Measurements from ENCODE around the gene KCMF1. TPM values are rescaled to one million over a fixed set of nuclear protein-coding genes. Genes with fewer than 3 reads are reported as not detected.

The KCMF1 gene
- polyA plus RNA-seq, 5 donors = 39.8 to 53.7 (median 49.3) TPM

DNA sequence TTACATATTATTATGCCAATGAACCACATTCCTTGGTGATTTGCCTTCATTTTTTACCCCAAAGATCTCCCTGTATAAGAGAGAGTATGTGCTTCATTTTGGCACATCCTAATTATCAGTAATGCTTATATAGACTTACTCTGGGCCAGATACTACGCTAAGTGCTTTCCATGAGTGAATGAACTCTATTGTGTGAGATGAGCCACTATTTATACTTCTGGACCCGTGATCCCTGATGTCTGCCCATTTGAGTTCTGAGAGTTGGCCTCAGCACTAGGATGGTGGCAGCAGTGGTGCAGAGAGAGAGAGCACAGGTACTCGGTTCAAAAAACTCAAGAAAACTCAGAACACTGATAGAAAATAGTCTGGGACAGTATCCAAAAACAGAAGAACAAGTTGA is 17.4 kb upstream of the KCMF1 start:
- no peak for DNase-seq

DNA sequence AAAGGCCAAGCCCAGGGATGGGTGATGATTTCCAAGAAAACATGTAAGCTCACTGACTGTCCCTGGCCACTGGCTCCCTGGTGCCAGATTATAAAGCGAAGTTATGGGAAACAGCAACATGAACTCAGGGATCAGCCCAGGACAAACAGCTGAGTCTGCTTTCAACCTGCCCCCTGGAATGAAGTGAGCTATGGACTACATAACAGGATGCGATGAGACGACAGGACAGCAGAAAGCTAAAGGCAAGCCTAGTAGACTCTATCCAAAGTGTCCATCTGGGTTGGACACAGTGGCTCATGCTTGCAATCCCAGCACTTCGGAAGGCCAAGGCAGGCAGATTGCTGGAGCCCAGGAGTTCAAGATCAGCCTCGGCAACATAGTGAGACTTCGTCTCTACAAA is 16.6 kb upstream of the KCMF1 start:
- DNase-seq = no peak

DNA sequence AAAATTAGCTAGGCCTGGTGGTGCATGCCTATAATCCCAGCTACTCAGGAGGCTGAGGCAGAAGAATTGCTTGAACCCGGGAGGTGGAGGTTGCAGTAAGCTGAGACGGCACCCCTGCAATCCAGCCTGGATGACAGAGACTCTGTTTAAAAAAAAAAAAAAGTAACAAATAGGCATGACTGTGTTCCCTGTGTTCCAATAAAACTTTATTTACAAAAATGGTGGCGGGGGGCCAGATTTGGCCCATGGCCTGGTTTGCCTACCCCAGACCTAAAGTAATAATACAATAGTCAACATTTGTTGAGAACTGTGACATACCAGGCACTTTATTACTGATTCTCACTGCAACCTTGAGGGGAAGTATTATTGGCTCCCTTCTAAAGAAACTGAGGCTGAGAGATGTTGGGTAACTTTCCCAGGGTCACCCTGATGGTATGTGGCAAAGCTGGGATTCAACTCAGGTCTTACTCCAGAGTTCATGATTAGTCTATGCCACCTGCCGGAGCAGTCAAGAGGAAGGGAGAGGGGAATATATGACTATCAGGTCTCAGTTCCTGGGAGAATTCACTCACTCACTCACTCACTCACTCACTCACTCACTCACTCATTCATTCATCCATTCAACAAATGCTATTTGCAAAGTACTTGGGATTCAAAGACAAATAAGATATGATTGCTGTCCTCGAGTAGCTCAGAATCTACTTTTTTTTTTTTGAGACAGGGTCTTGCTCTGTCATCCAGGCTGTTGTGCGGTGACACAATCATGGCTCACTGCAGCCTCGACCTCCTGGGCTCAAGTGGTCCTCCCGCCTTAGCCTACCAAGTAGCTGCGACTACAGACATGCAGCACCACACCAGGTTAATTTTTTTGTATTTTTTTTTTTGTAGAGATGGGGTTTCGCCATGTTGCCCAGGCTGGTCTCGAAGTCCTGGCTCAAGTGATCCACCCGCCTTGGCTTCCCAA is 14.3 kb upstream of the KCMF1 start:
- no peak for DNase-seq

DNA sequence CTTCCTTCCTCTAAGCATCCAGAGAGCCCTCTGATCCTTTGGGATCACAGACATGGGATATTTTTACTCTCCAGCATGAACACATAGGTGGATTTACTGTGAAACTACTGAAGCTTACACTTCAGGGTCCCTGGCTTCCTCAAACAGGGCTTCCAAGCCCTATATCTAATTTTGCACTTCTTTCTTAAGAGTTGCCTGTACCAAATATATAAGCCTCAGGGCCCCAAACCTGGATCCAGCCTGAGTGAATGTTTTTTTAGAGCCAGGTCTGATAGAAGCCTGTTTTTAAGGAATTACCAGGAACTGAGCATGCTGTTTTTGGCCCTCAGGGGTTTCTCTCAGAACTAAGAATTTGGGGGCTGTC is 13.2 kb upstream of the KCMF1 start:
- DNase-seq = no peak

- no peak for DNase-seq
These were observed 12.6 kb upstream of the KCMF1 start for GRCh38 chr2:84958135-84959059.

DNA sequence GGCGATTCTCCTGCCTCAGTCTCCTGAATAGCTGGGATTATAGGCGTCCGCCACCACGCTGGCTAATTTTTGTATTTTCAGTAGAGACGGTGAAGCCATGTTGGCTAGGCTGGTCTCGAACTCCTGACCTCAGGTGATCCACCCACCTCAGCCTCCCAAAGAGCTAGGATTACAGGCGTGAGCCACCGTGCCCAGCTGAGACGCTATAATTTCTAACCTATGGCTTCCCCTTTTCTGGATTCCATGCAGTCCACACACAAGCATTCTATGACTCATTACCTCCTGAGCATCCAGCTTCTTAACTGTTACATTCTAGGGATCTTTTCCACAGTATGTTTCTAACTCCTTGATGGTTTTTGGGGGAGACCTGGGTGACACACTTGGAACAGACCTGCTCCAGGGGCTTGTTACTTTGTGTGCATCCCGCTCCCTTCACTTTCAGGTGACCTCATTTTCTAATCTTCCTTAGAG is 11.8 kb upstream of the KCMF1 start:
- no peak for DNase-seq

- DNase-seq = no peak
These were observed 11.1 kb upstream of the KCMF1 start for GRCh38 chr2:84959566-84960506.

DNA sequence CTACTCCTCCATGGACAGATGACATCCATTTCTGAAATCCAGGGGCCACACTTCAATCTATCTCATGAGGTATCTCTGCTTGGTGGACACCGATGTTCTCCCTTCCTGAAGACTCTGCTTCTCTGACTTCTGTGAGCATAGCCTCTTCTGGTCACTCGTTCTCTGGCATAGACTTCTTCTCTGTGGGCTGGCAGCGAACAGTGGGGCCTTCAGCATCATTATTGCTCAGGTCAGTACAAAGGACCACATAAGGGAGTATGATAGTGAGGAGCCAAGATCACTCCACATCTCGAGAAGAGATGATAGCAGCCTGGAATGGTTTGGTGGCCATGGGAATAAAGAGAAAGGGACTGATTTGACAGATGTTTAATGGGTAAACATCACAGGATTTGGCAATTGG is 8.0 kb upstream of the KCMF1 start:
- no peak for DNase-seq

- no peak for DNase-seq
These were observed 7.7 kb upstream of the KCMF1 start for GRCh38 chr2:84963323-84963691.

- no peak for DNase-seq
These were observed 7.1 kb upstream of the KCMF1 start for GRCh38 chr2:84963692-84964405.

DNA sequence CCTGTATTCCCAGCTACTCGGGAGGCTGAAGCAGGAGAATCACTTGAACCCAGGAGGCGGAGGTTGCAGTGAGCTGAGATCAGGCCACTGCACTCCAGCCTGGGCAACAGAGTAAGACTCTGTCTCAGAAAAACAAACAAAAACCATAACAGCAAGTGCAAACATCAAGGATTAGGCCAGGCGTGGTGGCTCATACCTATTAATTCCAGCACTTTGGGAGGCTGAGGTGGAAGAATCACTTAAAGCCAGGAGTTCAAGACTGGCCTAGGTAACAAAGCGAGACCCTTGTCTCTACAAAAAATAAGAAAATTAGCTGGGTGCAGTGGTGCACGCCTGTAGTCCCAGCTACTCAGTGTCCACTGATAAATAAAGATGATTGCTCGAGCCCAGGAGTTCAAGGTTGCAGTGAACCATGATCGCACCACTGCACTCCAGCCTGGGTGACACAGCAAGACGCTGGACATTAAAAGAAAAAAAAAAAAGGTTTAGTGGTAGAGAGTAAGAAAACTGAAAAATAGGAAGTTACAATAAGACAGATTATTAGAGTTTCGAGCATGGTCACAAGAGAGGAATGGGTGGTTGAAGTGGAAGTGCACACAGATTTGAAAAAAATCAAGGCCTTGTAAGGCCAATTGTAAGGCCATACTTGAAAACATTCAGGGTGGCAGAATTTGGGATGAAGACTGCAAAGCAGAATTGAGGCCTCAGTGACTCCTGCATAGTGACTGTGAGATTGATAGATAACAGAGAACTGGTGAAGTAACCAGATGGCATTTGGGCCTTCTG is 6.4 kb upstream of the KCMF1 start:
- DNase-seq = no peak

DNA sequence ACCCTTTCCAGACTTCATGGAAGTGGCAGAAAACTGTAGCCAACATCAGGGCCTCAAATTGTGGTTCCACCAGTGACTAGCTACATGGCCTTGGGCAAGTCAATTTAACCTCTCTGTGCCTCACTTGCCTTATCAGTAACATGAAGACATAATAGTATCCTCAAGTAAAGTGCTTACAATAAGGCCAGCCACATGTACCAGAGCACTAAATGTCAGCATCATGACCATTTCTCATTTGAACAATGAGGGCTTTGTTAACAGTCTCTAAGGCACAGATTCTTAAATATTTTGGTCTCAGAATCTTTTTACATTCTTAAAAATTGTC is 5.8 kb upstream of the KCMF1 start:
- DNase-seq = no peak

GRCh38 chr2:84965827-84966226 is 5.1 kb upstream of the KCMF1 start:
- DNase-seq = no peak

- no peak for DNase-seq
These were observed 4.2 kb upstream of the KCMF1 start for GRCh38 chr2:84966731-84967130.

GRCh38 chr2:84969511-84970209 is 1.3 kb upstream of the KCMF1 start:
- DNase-seq = no peak

DNA sequence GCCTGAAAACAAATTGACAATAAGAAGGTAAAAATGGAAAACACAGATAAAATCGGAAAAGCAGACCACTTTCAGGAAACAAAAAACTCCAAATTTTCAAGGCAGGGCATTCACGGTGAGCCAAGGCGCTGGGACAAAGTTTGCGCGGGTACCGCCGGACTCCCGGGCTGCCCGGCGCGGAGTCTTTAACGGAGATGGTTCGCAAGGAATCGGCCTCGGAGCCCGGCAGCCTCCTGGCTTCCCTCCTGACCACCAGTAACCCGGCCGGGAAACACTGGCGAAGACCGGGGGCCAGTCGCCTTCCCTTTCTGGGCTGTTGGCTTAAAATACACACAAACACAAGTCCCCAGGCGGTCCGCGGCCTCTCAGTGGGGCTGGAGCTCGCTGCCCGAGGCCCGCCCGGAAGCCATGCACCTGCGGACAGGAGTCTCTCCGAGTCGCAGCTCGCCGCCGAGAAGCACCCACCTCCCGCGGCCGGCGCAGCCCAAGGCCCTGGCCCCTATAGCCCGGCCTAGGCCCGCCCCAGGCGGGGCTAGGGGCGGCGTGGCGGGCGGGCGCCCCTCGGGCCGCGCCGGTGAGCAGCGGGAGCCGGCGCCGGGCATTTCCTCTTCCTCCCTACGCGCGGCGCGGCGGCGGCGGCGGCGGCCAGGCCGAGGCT is 622 bp upstream of the KCMF1 start:
- DNase-seq = peak; percentile 45 to 62

DNA sequence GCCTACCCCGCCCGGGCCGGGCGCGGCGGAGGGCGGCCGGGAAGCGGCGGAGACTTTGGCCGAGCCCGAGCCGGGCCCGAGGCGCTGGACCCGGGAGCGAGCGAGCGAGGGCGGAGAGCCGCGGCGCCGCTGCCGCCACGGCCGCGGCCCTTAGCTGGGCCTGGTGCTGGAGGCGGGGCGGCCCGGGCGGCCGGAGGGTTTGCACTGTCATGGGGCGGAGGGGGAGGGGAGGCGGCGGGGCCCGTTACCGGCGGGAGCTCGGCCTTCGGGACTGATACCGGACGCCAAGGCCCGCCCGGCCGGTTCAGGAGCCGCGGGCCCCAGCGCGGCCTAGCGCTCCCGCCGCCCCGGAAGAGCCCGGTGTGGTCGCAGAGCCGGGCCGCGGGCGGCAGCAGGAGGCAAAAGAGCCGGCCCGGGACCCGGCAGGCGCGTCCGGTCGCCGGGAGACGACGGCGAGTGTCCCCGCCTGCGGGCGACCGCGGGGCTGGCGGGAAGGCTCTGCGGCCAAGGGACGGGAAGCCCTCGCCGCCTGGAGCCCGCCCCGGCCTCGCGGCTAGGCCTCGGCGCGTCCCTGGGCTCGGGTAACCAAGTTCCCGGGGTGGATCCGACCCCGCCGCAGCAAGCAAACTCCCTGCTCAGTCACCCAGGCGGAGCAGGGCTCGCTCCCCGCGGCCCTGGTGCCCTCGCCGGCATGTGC is 697 bp downstream of the KCMF1 start:
- DNase-seq = peak; percentile 27 to 39

GRCh38 chr2:84972207-84972783 is 1.3 kb downstream of the KCMF1 start:
- no peak for DNase-seq

Data from right lung (tissue), 5 donors.